HG03378 (cell line): ENCODE measurements around the gene TMEM208.

Experiments used
- ATAC-seq: cut with Tn5 transposase; IDR thresholded peaks from one replicate; pipeline ENCODE4 v1.9.1; 2021; ENCODE audit warnings: mild to moderate bottlenecking, moderate library complexity; ENCODE audit not compliant: unreplicated experiment

Gene TMEM208

DNA sequence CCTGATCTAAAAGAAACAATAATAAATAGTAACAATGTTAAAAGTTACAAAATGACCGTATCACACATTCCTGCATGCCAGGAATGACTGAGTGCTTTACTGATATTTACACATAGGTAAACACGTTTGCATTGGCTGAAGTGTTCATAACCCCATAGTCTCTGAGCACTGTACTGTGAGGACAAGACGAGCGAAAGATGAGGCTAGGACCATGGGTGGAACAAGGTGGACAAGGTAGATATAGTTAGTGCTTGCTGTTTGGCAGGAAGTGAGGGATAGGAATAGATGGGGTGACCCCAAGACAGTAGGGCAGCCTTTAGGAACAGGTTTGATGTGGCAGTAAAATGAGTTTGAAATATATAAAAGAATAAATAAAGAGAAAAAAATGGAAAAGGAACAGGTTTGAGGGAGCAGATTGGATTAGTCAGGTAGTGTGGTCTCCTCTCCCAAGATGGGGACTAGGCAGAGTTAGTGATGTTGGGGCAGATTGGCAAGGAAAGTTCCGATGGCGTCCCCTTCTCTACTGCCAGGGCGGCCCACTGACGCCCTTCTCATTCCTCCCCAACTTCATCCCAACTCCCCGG lies 35.4 kb upstream of the TMEM208 start:
- ATAC-seq, result no peak

DNA sequence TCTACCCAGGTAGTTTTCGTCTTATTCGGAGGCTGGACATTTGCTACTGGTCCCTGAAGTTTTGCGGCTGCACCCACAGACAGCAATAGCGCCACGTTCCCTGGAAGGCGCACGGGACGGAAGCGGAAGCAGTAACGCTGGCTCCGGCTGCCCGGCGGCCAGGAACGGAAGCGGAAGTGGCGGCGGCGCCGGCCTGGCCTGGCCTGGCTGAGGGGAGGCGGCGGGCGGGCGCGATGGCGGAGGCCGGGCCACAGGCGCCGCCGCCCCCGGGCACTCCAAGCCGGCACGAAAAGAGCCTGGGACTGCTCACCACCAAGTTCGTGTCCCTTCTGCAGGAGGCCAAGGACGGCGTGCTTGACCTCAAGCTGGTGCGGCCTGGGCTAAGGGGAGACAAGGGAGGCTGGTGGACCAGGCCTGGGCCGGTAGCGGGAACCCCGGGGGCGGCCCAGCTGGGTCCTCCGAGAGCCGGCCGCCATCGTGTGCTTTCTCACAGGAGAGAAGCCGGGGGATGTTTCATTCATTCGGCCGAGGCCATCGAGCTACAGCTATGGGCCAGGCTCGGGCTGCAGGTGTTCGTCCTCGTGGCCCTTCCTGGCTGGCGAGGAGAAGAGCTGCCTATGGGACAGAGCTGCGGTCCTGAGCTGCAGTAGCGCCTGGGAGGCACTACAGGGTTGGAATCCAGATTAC lies 34.8 kb upstream of the TMEM208 start, which contains the start of gene E2F4:
Gene E2F4, plus strand, starts transcription at position 161 of the 687 bp plus-strand sequence. Its CDS starts 73 bp downstream, at position 234.
- no peak for ATAC-seq

DNA sequence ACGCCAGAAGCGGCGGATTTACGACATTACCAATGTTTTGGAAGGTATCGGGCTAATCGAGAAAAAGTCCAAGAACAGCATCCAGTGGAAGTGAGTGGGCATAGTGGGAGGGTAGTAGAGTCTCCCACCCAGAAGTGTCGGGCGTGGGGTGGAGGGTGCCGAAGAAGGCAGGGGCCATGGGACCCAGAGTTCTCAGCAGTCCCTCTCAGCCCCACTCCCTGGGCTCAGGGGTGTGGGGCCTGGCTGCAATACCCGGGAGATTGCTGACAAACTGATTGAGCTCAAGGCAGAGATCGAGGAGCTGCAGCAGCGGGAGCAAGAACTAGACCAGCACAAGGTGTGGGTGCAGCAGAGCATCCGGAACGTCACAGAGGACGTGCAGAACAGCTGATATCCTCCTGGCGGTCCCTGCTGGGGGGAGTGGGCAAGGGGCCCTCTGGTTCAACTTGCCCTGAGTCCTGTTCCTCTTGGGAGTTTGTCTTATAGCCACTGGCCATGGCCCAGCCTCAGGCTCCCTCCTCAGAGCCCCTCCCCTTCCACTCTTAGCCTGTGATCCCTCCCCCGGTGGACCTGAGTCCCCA lies 34.1 kb upstream of the TMEM208 start:
- no peak for ATAC-seq

DNA sequence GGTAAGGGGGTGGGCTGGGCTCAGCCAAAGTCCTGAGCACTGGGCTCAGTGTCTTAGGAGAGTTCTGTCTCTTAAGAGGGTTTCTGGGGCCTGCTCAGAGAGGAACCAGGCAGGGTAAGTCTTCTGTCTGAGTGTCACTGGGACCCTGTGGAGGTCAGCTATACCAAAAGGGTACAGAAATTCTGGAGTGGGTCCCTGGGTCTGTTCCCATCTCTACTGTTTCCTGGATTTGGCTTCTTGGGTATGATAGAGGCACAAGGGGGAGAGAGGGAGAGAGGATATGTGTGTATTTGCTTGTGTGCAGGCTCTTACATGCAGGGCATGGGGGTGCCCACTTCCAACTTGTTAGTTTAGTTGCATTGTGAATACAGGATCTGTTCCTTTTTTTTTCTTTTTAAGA lies 33.4 kb upstream of the TMEM208 start:
- no peak for ATAC-seq

DNA sequence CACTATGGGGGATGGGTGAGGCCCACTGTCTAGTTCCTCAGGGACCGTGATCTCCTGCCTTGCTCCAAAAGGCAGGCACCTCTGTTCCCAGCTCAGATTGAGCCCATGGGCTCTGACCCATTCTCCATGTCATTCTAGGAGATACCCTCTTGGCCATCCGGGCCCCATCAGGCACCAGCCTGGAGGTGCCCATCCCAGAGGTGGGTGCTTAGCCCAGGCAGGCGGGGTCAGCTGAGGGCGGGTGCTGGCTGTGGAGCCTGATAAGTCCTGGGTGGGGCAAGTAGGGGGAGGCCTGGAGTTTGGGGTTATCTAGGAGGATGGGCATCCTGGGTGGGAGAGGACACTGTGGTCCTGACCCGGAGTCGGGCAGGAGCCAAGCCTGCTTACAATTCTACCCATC lies 32.7 kb upstream of the TMEM208 start:
- no peak for ATAC-seq

DNA sequence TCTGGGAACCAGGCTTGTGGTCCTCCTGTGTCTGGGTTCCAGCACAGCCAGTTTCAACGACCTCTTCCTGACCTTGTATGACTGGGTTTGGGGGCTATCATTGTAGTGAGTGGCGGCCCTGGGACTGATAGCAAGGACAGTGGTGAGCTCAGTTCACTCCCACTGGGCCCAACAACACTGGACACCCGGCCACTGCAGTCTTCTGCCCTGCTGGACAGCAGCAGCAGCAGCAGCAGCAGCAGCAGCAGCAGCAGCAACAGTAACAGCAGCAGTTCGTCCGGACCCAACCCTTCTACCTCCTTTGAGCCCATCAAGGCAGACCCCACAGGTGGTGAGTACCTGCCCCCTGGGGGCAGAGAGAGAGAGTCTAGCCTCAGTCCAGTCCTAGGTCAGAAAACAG lies 31.3 kb upstream of the TMEM208 start:
- ATAC-seq, result no peak

DNA sequence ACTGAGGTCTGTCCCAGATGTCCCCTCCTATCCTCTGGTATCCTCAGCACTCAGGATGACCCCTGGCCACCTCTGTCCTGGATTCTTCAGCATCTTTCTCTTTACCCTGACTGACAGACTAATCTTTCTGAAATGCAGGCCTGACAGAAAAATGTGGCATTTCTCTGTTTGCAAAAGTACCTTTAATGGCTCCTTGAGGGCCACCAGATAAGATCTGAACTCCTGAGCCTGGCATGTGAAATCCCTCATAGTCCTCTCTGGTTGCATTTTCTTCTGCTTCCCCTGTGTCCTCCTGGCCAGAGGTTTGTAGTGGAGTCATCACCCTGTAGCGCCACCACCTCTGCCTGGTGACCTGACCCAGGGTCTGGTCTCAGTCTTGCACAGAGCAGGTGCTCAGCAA lies 30.0 kb upstream of the TMEM208 start:
- no peak for ATAC-seq

DNA sequence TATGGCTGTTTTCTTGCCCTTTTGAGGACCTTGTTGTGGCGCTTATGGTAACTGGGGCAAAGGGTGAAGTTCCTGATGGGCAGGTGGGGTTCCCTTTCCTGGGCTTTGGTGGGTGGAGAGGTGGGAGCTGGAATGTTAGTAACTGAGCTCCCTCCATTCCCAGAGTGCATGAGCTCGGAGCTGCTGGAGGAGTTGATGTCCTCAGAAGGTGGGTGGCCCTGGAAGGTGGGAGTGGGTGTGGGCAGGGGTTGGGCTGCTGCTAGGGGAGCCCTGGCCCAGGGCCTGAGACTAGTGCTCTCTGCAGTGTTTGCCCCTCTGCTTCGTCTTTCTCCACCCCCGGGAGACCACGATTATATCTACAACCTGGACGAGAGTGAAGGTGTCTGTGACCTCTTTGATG lies 29.2 kb upstream of the TMEM208 start:
- no peak for ATAC-seq

DNA sequence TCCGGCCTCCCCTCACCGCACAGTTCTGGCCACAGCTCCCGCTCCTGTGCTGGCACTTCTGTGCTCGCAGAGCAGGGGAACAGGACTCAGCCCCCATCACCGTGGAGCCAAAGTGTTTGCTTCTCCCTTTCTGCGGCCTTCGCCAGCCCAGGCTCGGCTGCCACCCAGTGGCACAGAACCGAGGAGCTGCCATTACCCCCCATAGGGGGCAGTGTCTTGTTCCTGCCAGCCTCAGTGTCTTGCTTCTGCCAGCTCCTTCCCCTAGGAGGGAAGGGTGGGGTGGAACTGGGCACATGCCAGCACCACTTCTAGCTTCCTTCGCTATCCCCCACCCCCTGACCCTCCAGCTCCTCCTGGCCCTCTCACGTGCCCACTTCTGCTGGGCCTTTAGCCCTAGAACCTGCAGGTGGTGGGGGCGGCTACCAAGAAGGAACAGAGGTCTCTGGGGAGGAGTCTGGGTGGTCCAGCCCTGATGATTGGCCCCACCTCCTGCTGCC lies 28.6 kb upstream of the TMEM208 start:
- ATAC-seq, result no peak

DNA sequence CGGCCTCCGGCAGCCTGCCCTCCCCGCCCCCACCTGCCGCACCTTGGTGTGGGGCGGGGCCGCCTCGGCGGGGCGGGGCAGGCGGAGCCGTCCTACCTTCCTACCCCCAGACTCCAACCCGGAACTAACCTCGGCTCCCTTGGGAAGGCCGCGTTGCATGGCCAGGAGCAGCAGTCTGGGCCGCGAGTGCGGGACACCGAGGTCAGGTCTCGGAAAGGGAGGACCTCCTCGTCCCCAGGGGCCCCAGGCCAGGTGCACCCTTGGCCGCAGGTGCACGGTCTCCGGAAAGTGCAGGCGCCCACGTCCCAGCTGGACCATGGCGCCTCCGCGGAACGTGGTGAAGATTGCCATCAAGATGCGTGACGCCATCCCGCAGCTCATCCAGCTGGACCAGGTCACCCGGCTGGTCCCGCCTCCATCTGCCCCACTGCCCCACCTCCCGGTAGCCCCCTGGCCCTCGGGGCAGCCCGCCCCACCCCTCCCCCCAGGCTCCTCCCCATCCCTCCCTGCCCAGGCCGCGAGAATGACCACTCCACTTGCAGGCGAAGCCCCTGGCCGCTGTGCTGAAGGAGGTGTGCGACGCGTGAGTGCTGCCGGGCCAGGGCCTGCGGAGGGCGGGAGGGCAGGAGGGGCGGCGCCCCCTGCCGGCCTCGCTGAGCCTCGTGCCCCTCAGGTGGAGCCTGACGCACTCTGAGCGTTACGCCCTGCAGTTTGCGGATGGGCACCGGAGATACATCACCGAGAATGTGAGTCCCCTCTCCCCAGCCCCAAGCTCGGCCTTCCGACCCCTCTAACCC lies 27.7 kb upstream of the TMEM208 start, which contains the start of gene ELMO3:
Gene ELMO3, plus strand, starts transcription at position 121 of the 797 bp plus-strand sequence. Its CDS starts 196 bp downstream, at position 317.
- ATAC-seq, result no peak

DNA sequence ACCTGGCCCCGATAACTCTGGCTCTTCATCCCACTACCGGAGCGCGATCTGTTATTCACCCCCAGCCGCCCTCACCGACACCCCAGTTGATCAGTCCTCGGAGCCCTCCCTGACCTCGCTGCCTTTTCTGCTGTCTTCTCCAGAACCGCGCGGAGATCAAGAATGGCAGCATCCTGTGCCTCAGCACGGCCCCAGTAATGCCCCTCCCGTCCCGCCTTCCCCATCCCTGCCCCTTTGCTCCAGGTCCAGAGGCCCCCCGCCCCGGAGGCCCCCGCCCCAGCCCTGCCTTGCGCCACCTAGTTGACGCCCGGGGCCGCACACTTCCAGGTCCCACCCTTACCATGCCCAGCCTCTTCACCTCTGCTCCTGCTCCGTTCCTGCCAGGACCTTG lies 27.1 kb upstream of the TMEM208 start:
- ATAC-seq, result no peak

DNA sequence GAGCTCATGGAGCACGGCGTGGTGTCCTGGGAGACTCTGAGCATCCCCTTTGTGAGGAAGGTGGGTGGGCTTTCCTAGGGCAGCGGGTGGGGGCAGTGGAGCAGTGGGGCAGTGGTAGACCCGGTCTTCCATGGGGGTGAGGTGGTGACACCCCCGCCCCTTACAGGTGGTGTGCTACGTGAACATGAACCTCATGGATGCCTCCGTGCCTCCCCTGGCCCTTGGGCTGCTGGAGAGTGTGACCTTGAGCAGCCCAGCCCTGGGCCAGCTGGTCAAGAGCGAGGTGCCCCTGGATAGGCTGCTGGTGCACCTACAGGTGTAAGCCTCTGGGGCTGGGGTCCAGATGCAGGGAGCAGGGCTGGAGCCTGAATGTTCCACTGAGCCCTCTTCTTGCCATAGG lies 26.4 kb upstream of the TMEM208 start:
- ATAC-seq, result no peak

DNA sequence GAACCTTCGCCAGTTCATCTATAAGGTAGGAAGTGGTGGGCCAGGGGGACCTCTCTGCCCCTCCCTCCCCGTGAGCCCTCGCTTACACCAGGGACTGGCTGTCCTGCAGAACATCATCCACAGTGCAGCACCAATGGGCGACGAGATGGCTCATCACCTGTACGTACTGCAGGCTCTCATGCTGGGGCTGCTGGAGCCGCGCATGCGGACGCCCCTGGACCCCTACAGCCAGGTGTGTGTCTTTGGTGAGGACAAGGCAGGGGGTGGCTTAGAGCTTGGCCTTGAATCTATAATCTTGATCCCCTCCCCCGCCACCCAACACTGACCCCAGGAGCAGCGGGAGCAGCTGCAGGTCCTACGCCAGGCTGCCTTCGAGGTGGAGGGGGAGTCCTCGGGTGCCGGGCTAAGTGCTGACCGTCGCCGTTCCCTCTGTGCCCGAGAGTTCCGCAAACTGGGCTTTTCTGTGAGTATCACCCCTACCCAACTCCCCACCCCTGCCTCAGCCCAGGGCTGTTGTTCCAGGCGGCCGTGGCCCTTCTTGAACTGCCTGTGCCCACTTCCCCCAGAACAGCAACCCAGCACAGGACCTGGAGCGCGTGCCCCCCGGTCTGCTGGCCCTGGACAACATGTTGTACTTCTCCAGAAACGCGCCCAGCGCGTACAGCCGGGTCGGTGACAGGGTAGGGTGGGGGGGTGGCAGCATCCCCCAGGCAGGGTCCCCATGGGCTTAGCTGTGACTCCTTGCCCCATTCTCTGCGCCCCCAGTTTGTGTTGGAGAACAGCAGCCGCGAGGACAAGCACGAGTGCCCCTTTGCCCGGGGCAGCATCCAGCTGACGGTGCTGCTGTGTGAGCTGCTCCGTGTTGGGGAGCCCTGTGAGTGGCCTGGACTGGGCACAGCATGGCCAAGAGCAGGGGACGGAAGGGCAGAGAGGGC lies 25.3 kb upstream of the TMEM208 start:
- ATAC-seq, result no peak

DNA sequence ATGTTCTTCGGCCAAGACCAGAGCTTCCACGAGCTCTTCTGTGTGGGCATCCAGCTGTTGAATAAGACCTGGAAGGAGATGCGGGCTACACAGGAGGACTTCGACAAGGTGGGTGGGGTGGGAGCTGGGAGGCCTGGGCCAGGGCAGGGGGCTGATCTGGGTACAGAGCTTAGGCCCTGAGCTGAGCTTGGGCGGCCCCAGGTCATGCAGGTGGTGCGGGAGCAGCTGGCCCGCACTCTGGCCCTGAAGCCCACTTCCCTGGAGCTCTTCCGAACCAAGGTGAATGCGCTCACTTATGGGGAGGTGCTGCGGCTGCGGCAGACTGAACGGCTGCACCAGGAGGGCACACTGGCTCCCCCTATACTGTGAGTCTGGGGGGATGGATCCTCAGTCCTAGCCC lies 24.5 kb upstream of the TMEM208 start:
- no peak for ATAC-seq

DNA sequence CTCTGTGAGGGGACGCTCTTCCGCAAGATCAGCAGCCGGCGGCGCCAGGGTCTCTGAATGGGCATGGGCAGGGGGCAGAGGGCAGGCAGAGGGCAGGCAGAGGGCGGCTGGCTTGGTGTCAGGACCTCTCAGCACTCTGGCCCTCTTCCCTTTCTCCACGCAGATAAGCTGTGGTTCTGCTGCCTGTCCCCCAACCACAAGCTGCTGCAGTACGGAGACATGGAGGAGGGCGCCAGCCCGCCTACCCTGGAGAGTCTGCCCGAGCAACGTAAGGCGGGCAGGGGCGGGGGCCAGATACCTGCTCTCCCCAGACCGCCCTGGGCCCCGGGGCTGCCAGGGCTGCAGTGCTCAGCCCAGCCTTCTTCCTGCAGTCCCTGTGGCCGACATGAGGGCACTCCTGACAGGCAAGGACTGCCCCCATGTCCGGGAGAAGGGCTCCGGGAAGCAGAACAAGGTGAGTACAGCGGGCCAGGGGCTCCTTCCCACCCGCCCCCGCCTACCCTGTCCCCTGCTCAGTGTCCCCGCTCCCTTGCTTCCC lies 23.9 kb upstream of the TMEM208 start:
- ATAC-seq, result no peak

DNA sequence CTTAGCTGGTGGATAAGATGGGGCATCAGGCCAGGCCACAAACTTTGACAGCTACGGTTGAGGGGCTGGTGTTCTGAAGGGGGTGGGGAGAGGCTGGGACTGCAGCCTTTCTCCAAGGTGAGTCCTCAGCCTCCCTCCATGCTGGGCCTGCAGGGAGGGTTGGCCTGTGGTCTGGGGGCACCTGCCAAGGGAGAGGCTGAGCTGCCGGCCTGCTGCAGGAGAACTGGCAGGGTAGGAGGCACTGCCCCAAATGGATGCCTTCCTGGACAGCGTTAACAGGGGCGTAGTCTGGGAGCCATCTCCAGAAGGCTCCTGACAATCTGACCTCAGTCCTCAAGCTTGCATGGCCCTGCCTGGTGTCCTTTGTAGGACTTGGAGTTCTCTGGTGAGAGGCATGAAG lies 22.9 kb upstream of the TMEM208 start:
- ATAC-seq, result no peak

DNA sequence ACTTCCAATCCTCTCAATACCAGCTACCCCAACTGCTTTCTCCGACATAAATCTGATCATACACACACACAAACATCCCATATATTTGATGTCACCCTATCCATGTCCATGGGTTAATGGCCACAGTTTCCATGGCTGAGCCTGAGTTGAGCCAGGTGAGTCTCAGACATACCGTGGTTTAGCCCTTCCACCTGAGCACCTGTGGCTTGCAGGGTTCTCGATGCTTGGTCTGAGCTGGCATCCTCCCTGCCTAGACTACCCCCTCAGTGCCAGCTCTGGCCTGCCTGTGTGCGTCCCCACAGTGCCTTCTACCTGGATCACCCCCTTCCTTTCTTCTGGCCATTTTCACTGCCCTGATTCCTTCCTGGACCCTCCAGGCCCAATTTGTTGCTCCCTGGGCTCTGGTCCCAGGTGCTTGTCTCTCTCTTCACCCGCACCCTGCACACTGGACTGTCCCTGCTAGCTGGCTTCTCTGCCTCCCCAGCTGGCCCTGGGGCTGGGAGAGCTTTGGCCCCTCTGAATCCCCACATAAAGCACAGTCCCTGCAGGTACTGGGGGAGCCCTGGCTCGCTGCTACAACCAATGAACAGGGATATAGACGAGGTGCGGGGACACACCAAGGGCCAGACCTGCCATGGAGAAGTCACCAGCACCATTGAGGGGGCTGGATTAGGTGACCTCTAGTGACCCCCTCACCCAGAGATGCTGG lies 20.6 kb upstream of the TMEM208 start:
- ATAC-seq, result no peak

DNA sequence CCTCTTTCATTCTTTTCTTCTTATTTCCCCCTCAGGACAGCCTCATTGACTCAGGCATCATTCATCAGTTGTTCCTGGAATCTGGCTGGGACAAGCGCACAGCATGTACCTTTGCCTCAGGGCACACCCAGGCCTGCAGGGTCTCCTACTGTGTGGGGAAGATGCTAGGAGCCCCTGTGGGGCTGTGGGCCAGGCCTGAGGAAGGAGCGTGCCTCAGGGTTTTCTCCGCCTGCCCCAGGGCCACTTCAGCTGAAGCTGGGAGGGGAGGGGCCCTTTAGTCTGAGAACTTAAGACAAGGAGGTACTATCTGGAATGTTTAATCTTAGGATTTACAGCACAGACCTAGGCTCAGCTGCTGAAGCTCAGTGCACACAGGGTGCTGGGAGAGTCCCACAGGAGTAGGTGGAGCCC lies 20.1 kb upstream of the TMEM208 start:
- no peak for ATAC-seq
